Aorta (tissue), 5 donors: Measurements from ENCODE around the gene ZNF594. TPM values are rescaled to one million over a fixed set of nuclear protein-coding genes. Genes with fewer than 3 reads are reported as not detected.
"Not testable (repeated sequence)": the region's sequence is repeated elsewhere in the genome, so short reads cannot be mapped to it uniquely, and the experiment has no call there.

Experiments
- ATAC-seq: fragments of 200-7000 bp; cut with Tn5 transposase; one replicate; pipeline ENCODE4 v1.9.1; 2022; ENCODE audit warnings: moderate library complexity; ENCODE audit not compliant: low FRiP score
- DNase-seq, 2 donors: peaks; one replicate each; pipeline ENCODE4 v3.0.0-alpha.2; 2020
- H3K27ac ChIP-seq, 2 donors: one replicate each; pipeline ENCODE4 v1.5.1; 2013; ENCODE audit warnings: low read length in 2 of 2, mild to moderate bottlenecking in 2 of 2, moderate library complexity in 2 of 2, control low read depth in 1 of 2, inconsistent platforms in 1 of 2, low read depth in 1 of 2
- H3K27me3 ChIP-seq, 2 donors: one replicate each; pipeline ENCODE4 v1.6.1; 2013; ENCODE audit warnings: control low read depth in 1 of 2, low read length in 1 of 2, mild to moderate bottlenecking in 1 of 2, moderate library complexity in 1 of 2; ENCODE audit not compliant: insufficient read depth in 2 of 2, control insufficient read depth in 1 of 2
- H3K36me3 ChIP-seq, 2 donors: one replicate each; pipeline ENCODE4 v1.6.1; 2013; ENCODE audit warnings: control low read depth in 1 of 2, low read length in 1 of 2, mild to moderate bottlenecking in 1 of 2; ENCODE audit not compliant: insufficient read depth in 2 of 2, control insufficient read depth in 1 of 2
- H3K4me1 ChIP-seq, 2 donors: one replicate each; pipeline ENCODE4 v1.6.1; 2013; ENCODE audit warnings: low read length in 2 of 2, control low read depth in 1 of 2, mild to moderate bottlenecking in 1 of 2, moderate library complexity in 1 of 2; ENCODE audit not compliant: insufficient read depth in 2 of 2, control insufficient read depth in 1 of 2
- H3K4me3 ChIP-seq, 2 donors: one replicate each; pipeline ENCODE4 v1.5.1; 2013; ENCODE audit warnings: low read length in 2 of 2, control low read depth in 1 of 2, mild to moderate bottlenecking in 1 of 2
- H3K9me3 ChIP-seq: one replicate; pipeline ENCODE4 v1.6.1; 2013; ENCODE audit warnings: mild to moderate bottlenecking, low read length; ENCODE audit not compliant: control insufficient read depth
- WGBS, 2 donors: extraction: QIAGEN DNeasy Blood & Tissue Kit; methylation state at CpG; one replicate each; pipeline ENCODE4 v1.1.7; 2013; 5-methylcytosine and 5-hydroxymethylcytosine counted together
- intact Hi-C, 2 donors: fragments of 100-400 bp; cut with DNase I; formaldehyde crosslinking; loops; one replicate each; pipeline versions ENCODE4 v1.14.2 to v1.15.0; 2022
- polyA plus RNA-seq, 2 donors: library from polyadenylated mRNA; stranded (reverse); fragments of 200-250 nt; gene quantifications; one replicate each; pipeline ENCODE4 v1.2.3, GENCODE V29; 2013
- total RNA-seq, 2 donors: library from RNA; stranded (reverse); fragmentation: NEBNext Ultra II Directional; extraction: Animal tissue kit (Norgen Biotek cat#: 25700); gene quantifications; one replicate each; pipeline ENCODE4 v1.2.1, GENCODE V29; 2021
- donor health status: healthy with polysubstance abuse.
- donor health status: Bipolar disorder and iron deficiency.
- donor health status: DM: no; HTN: no; CAD: no.
- donor health status: DM: no; HTN: no; CAD: no.
- donor health status: DM: yes; HTN: yes; CAD: no.

ZNF594 gene
- total and polyA plus RNA-seq, 4 donors, result 0.75 to 10.3 (median 5.0) TPM

- no peak for ATAC-seq
- Histone ChIP-seq H3K9me3 (no peaks in the 10 kb centered on the region), H3K4me3 (no peak overlapping the region), H3K27me3 (no peaks in the 10 kb centered on the region), H3K36me3 (no peaks in the 10 kb centered on the region), H3K27ac (no peak overlapping the region), H3K4me1 (no peaks in the 10 kb centered on the region)
- intact Hi-C loops, result no loop called here
- DNase-seq, result peak in 1 of 2 donors; percentile 57
- 80 to 85% methylated on average over 14 of the region's 14 CpGs for WGBS, 2 donors
Observed at GRCh38 chr17:5135726-5136579, 55.7 kb downstream of the ZNF594 start.

DNA sequence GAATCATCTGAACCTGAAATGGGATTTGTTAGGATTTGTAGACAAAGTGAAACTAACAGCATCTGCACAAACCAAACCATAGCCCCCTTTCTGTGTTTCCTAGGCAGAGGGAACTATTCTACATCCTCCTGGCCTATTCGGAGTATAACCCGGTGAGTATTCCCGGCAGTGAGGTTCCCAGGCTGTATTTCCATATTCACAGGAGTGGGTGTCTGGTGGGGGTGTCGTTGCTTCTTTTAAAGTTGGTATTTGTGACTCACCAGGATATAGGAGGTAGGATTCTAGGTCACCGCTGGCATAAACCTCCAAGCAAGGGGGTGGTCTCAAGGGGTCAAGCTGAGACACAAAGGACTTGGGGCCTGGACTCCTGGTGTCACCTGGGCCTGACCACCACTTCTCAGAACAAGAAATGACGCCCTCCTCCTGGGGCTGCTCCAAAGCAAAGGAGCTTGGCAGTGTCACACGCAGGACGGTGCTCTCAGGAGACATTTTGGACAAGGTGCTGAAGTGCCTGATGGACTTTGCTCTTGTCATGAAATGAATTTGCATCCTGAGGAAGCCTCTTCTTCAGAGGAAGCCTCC, 56.4 kb downstream of the ZNF594 start:
- H3K27me3 ChIP-seq, H3K36me3 ChIP-seq, ATAC-seq, DNase-seq, intact Hi-C loops, H3K27ac ChIP-seq, H3K4me3 ChIP-seq, H3K4me1 ChIP-seq, H3K9me3 ChIP-seq: not testable (repeated sequence)
- WGBS, 2 donors, result 77 to 79% methylated on average over 8 of the region's 8 CpGs

DNA sequence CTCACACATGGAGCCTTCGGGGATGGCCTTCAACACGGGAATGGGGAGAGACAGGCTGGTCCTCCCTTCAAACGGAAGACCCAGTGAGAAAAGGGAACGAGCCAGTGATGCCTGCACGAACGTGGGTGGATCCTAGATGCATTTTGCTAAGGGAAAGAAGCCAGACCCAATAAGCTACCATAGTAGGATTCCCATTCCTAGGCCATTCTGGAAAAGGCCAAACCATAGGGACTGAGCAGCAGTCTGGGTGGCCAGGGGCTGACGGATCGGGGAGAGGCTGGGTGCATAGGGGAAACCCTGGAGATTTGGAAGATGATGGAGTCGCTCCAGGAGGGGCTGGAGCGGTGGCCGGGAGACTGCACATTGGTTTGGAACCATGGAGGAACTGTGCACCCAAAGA, 57.1 kb downstream of the ZNF594 start:
- ATAC-seq, H3K4me1 ChIP-seq, DNase-seq, H3K4me3 ChIP-seq, H3K27ac ChIP-seq, H3K36me3 ChIP-seq, intact Hi-C loops, H3K27me3 ChIP-seq, H3K9me3 ChIP-seq: not testable (repeated sequence)
- WGBS, 2 donors, result 76 to 86% methylated on average over 11 of the region's 11 CpGs

DNA sequence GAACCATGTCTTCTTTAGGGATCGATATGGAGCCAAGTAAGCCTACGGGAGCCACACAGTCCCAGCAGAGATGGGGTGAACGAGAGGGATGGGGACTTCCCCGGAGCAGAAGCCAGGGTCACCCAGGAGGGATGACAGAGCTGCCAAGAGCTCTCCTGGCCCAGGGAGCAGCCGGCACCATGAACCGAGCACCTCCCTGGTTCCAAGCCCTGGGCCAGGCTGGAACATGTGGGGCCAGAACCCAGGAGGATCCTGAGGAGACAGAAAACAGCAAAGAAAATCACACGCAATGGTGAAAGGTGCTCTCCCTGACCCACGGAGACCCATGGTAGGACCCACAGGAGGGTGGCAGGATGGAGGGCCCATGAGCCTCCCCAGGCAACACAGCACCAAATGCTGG, 57.7 kb downstream of the ZNF594 start:
- DNase-seq, H3K4me1 ChIP-seq, H3K27me3 ChIP-seq, H3K36me3 ChIP-seq, H3K4me3 ChIP-seq, H3K27ac ChIP-seq, ATAC-seq, intact Hi-C loops, H3K9me3 ChIP-seq: not testable (repeated sequence)
- 85 to 90% methylated on average over 8 of the region's 8 CpGs for WGBS, 2 donors

GRCh38 chr17:5133311-5133710, 58.4 kb downstream of the ZNF594 start:
- Histone ChIP-seq H3K27ac (no peak overlapping the region), H3K27me3 (no peaks in the 10 kb centered on the region), H3K4me3 (no peak overlapping the region), H3K9me3 (no peaks in the 10 kb centered on the region), H3K4me1 (no peaks in the 10 kb centered on the region), H3K36me3 (no peaks in the 10 kb centered on the region)
- intact Hi-C loops, result no loop called here
- 79 to 80% methylated on average over 8 of the region's 8 CpGs for WGBS, 2 donors
- no peak for ATAC-seq
- DNase-seq, result peak in 1 of 2 donors; percentile 55

- H3K27ac ChIP-seq, intact Hi-C loops, H3K4me3 ChIP-seq, H3K27me3 ChIP-seq, DNase-seq, H3K36me3 ChIP-seq, H3K9me3 ChIP-seq, ATAC-seq, H3K4me1 ChIP-seq: not testable (repeated sequence)
- 90 to 94% methylated on average over 15 of the region's 15 CpGs for WGBS, 2 donors
Observed at GRCh38 chr17:5132503-5133225, 59.0 kb downstream of the ZNF594 start.

DNA sequence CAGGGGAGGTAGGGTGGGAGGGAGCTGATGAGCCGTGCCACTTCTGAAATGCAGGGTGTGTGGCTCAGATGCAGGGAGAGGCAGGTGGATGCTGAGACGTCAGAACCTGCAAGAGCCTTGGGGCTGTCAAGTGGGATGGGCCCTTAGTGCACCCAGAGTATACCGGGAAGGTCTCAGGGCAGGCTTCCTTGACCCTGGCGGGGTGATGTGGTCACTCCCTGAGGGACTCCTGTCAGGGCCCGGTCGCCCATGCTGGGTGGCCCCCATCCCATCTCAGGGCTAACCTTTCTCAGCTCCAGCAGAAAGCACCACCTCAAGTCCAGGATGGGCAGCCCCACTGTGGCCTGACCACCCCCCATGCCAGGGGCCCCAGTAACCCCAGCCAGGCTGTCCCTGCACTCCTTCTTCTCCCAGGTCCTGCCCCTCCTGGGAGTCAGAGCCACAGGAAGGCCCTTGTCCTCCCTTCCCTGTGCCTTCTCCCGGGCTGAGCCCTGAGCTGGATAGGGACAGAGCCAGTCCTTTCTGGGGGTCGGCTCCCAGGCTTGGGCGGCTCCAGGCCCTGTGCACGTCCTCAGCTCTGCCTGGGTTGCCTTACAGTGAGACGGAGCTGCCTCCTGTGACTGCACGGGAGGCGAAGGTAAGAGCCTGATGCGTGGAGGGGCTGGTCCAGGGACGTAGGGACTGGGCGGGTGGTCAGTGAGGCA, 59.7 kb downstream of the ZNF594 start:
- ATAC-seq, H3K9me3 ChIP-seq, H3K27me3 ChIP-seq, H3K4me3 ChIP-seq, intact Hi-C loops, H3K27ac ChIP-seq, H3K4me1 ChIP-seq, H3K36me3 ChIP-seq: not testable (repeated sequence)
- 84 to 85% methylated on average over 16 of the region's 16 CpGs for WGBS, 2 donors
- DNase-seq, result peak in 1 of 2 donors; percentile 68

- Histone ChIP-seq H3K4me3 (no peak overlapping the region), H3K9me3 (no peaks in the 10 kb centered on the region), H3K27me3 (no peaks in the 10 kb centered on the region), H3K4me1 (no peaks in the 10 kb centered on the region), H3K27ac (no peak overlapping the region), H3K36me3 (no peaks in the 10 kb centered on the region)
- intact Hi-C loops, result no loop called here
- ATAC-seq (no peak), DNase-seq (no peak)
- WGBS, 2 donors, result 91 to 93% methylated on average over 7 of the region's 7 CpGs
Observed at GRCh38 chr17:5131146-5131715, 60.4 kb downstream of the ZNF594 start.
